Measurements from ENCODE around the gene SRSF3.
A peak's percentile ranks its signal among the peaks of the same experiment; 100 is the strongest.

SRSF3 gene

DNA sequence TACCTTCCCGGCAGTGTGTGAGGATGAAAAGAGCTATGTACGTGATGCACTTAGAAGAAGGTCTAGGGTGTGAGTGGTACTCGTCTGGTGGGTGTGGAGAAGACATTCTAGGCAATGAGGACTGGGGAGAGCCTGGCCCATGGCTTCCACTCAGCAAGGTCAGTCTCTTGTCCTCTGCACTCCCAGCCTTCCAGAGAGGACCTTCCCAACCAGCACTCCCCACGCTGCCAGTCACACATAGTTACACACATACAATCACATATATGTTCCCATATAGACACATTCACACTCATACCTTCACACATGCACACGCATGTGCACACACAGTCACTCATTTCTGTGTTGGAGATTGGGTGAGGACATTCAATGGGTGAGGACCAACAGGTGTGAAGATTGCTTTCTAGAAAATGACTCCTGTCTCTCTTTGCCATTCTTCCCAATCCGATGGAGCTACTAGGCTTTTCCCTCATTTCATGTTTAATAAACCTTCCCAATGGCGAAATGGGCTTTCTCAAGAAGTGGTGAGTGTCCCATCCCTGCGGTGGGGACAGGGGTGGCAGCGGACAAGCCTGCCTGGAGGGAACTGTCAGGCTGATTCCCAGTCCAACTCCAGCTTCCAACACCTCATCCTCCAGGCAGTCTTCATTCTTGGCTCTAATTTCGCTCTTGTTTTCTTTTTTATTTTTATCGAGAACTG, 30.4 kb downstream of the SRSF3 start:
- DNase-seq: no peak

DNA sequence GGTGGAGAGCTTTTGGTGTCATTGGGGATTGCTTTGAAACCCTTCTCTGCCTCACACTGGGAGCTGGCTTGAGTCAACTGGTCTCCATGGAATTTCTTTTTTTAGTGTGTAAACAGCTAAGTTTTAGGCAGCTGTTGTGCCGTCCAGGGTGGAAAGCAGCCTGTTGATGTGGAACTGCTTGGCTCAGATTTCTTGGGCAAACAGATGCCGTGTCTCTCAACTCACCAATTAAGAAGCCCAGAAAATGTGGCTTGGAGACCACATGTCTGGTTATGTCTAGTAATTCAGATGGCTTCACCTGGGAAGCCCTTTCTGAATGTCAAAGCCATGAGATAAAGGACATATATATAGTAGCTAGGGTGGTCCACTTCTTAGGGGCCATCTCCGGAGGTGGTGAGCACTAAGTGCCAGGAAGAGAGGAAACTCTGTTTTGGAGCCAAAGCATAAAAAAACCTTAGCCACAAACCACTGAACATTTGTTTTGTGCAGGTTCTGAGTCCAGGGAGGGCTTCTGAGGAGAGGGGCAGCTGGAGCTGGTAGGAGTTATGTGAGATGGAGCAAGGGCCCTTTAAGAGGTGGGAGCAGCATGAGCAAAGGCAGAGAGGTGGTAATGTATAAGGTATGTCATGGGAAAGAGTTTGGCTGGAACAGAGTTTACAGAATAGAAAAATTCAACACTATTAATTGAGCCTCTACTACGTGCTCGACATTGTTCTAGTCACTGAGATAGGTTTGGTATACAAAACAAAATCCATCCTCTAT, 31.2 kb downstream of the SRSF3 start:
- DNase-seq: no peak

DNA sequence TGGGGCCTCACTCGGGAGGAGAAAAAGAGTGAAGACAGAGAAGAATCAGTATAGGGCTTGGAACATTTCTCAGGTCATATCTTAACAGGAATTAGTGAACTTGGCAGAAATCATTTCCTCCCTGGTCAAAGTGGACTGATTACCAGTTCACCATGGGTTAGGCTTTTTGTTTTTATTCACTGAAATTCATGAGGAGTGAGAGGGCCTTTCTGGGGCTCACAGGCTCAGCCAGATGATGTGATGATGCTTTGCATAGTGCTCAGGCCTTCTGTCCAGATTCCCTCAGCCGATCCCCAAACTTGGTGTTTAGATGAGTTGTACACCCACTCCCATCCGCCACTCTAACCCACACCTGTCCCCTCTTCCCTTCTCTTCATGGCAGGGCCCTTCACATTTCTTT, 32.5 kb downstream of the SRSF3 start:
- no peak for DNase-seq

- no peak for DNase-seq
Observed at GRCh38 chr6:36627141-36627540, 33.0 kb downstream of the SRSF3 start.

DNA sequence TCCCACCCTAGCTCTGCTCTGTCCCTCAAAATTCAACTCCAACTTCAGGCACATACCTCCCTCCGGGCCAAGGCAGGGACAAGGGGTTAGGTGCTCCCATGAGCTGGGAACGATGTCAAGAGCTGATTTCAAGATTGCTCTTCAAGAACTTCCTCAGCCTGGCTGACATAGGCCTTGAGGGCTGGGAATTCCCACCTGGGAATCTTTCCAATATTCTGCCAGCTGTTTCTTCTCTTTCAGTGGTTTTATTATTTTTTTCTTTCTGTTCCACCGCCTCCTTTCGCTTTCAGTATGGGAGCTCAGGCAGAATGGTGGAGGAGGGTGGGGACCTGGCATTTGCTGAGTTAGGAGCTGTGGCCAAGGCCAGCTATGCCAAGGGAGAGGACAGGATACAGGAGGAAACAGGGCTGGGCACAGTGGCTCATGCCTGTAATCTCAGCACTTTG, 33.7 kb downstream of the SRSF3 start:
- DNase-seq: no peak

DNA sequence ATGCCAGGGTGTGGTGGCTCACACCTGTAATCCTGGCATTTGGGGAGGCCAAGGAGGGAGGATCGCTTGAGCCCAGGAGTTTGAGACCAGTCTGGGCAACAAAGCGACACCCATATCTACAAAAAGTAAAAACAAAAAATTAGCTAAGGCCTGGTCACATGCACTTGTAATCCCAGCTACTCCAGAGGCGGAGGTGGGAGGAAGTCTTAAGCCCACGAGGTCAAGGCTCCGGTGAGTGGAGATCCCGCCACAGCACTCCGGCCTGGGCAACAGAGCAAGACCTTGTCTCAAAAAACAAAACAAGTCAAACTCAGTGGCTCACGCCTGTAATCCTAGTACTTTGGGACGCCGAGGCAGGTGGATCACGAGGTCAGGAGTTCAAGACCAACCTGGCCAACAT, 35.6 kb downstream of the SRSF3 start:
- no peak for DNase-seq

DNA sequence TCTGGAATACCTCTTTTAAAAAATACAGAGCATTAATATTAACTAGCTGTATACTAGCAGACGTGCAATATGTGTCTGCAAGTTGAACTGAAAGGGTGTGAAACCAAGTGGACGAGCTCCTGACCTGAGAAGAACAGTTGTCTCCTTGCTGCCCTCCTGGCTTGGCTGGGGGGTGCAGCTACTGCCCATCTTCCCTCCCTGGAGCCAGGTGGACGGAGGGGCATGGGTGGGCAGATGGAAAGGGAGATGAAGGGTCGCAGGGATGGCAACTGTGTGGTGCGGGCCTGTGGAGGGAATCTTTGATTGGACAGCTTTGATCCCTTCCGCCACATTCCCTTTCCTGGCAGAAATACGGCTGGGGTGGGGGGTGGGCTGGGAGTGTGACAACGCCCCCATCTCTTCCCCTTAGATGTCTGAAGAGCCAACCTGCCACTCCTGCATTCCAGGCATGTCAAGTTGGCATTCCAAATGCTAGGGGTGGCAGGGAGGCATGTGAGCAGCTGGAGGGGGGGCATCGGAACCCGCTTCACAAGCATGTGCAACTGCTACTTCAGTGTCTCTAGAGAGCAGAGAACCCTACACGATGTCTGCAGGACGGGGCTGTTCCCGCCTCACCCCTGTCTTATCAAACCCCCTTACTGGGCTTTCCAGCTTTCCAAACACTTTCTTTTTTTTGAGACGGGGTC, 37.3 kb downstream of the SRSF3 start:
- no peak for DNase-seq

- DNase-seq: no peak
Observed at GRCh38 chr6:36633370-36633769, 39.2 kb downstream of the SRSF3 start.

GRCh38 chr6:36633915-36634314, 39.8 kb downstream of the SRSF3 start:
- peak; percentile 19 to 33 for DNase-seq

GRCh38 chr6:36634317-36635108, 40.4 kb downstream of the SRSF3 start:
- DNase-seq: no peak

DNA sequence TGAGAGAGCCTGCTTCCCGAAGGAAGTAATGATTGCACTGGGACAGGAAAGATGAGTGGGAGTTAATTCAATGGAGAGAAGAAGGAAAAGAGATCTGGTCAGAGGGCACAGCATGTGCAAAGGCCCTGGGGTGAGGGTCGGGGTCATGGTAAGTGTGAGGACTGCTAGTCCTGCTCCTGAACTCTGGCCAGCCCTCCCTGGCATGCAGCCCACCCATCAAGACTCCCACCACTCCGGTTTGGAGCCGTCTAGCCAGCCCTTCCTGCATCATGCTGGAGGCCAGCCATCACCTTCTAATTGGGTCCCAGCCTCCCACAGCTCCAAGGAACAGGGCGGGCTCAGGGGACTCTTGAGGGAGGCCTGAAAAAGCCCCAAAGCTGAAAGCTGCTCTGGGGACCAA, 42.1 kb downstream of the SRSF3 start:
- DNase-seq: no peak

GRCh38 chr6:36636687-36637418, 42.7 kb downstream of the SRSF3 start:
- no peak for DNase-seq

- DNase-seq: no peak
Observed at GRCh38 chr6:36638579-36638978, 44.4 kb downstream of the SRSF3 start.

DNA sequence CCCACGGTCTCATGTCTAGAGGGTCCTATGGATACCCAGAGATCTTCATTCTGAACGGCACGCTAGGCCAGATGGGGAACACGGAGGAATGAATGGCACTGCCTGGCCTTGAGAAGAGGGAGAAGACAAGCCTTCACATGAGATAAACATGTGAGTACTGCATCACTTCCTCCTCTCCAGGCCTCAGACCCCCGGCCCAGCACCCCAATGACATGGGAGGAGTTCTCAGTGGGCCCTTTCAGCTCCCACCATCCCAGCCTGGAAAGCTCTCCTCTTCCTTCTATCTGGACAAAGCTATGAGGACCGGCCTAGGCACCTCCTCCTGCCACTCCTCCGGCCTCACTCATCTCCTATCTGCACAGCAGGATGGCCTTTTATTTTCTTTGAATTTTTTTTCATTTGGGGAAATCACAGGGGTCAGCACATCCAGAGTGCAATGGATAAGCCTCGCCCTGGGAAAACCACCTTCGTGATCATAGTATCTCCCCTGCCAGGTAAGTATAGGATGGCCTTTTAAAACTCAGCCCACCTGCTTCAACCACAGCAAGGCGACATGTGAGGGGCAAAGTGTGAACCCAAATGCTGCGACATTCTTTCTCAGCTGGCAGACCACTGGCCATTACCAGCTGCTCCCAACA, 45.1 kb downstream of the SRSF3 start:
- DNase-seq: no peak

GRCh38 chr6:36641543-36641942, 47.4 kb downstream of the SRSF3 start:
- DNase-seq: no peak

DNA sequence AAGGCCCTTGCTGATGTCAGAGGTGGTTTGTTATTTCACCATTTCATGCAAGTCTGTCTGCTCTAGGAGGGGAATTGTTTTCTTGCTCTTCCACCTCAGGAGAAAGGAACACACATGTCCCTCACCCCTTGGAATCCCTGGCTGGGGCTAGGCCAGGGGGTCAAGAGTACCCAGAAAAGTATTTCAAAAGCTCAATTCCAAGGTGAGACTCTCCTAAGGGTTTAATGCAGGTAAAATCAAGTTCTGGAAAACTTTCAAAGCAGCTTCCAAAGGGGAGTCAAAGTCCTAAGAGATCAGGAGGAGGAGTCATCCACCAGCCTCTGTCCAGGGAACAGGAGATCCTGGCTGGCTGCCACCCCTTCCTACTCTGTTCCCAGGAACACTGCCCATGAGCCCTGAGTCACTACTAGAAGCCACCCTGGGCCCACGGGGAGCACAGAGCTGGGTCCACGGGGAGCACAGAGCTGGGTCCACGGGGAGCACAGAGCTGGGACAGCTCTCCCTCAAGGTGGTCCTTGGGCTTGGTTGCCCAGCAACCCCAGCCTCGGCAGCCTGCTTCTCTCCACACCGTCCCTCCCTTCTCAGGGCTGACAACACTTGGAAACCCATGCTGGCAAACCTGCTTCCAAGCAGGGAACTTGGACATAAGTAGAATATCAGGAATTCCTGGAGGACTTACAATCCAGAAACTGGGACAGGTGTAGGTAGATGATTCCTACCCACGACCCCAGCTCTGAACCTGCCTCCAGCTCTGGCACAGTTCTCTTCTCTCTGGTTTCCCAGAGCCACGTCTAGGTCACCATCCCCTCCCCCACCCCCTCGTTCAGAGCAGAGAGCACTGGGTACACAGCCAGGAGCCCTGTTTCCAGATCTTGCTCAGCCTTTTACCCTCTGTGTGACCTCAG, 49.0 kb downstream of the SRSF3 start:
- DNase-seq: no peak

DNA sequence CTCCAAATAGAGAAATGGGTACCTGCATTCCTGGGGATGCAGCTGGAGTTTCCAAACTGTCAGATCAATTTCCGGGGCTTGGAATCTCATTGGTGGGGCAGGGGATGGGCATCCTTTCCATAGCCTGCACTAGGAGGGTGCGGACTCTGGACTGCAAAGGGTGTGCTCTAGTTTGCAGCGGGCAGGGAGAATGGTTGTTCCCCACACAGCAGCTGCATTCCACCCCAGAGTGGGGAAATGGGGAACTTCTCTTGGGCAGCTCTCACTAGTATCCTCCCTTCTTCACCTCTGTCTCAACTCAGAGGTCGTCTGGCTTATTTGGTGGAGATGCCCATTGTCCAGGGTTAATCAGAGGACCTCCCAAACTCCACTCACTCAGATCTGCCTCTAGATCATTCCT, 49.8 kb downstream of the SRSF3 start:
- DNase-seq: peak in 1 of 2 experiments; percentile 11

DNA sequence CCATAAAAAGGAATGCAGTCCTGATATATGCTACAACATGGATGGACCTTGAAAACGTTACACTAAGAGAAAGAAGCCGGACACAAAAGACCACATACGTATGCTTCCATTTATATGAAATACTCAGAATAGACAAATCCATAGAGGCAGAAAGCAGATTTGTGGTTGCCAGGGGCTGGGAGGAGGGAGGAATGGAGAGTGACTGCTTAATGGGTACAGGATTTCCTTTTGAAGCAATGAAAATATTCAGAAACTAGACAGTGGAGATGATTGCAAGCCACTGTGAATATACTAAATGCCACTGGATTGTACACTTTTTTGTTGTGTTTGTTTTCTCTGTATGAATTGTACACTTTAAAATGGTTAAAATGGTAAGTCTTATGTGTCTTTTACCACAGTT, 54.9 kb downstream of the SRSF3 start:
- no peak for DNase-seq

- no peak for DNase-seq
Observed at GRCh38 chr6:36649701-36650484, 55.7 kb downstream of the SRSF3 start.
